BLaER1 (cell line): ENCODE measurements around the gene JMJD6.

Experiments
- H3K27ac ChIP-seq: shearing (Covaris generic); formaldehyde crosslinking; 2 replicates; pipeline ENCODE4 v1.8.1; 2022
- H3K27me3 ChIP-seq: shearing (Covaris generic); formaldehyde crosslinking; 2 replicates; pipeline ENCODE4 v1.8.1; 2022
- H3K36me3 ChIP-seq: shearing (Covaris generic); formaldehyde crosslinking; 2 replicates; pipeline ENCODE4 v1.8.1; 2022
- H3K4me1 ChIP-seq: shearing (Covaris generic); formaldehyde crosslinking; 2 replicates; pipeline ENCODE4 v1.8.1; 2022
- H3K4me2 ChIP-seq: shearing (Covaris generic); formaldehyde crosslinking; 2 replicates; pipeline ENCODE4 v1.8.1; 2022
- H3K4me3 ChIP-seq: shearing (Covaris generic); formaldehyde crosslinking; 2 replicates; pipeline ENCODE4 v1.8.1; 2022
- H3K9ac ChIP-seq: shearing (Covaris generic); formaldehyde crosslinking; 2 replicates; pipeline ENCODE4 v1.8.1; 2022
- H3K9me3 ChIP-seq: shearing (Covaris generic); formaldehyde crosslinking; 2 replicates; pipeline ENCODE4 v1.8.1; 2022
- H4K20me1 ChIP-seq: shearing (Covaris generic); formaldehyde crosslinking; 2 replicates; pipeline ENCODE4 v1.8.1; 2022
- Cebpa-rat ChIP-seq: shearing (Covaris generic); IDR thresholded peaks from 2 replicates; pipeline ENCODE4 v1.8.1; 2022

The JMJD6 gene

DNA sequence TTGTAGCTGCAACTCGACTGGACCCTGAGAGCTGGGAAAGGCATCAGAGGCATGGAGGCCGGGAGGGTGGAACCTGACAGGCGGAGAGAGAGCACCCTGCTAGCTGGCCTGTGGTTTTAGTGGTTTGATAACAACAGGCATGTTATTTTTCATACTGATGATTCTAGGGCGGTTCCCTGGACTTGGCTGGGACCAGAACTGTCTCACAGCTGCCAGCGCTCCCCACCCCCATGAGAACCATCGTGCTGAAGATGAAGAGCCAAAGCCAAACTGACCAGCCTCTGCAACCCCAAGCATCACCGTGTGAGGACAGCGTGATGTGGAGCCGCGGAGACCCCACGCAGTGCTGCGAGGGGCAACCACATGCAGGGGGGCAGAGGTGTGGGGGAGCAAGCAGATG is 44.1 kb downstream of the JMJD6 start:
- peaks cover 93% of the 10 kb centered on the region for H3K4me1 ChIP-seq
- H3K4me2 ChIP-seq: peak overlapping the region; percentile 90
- H3K4me3 ChIP-seq: peak overlapping the region; percentile 22
- H3K36me3 ChIP-seq: peaks cover 15% of the 10 kb centered on the region; the same call in 1 of the 2 replicates
- no peaks in the 10 kb centered on the region for H3K27me3 ChIP-seq
- TF ChIP-seq Cebpa-rat: no peak
- H3K9ac ChIP-seq: peak overlapping the region; percentile 49
- H3K9me3 ChIP-seq: no peaks in the 10 kb centered on the region
- H3K27ac ChIP-seq: peak overlapping the region; percentile 63
- H4K20me1 ChIP-seq: peaks cover 37% of the 10 kb centered on the region

DNA sequence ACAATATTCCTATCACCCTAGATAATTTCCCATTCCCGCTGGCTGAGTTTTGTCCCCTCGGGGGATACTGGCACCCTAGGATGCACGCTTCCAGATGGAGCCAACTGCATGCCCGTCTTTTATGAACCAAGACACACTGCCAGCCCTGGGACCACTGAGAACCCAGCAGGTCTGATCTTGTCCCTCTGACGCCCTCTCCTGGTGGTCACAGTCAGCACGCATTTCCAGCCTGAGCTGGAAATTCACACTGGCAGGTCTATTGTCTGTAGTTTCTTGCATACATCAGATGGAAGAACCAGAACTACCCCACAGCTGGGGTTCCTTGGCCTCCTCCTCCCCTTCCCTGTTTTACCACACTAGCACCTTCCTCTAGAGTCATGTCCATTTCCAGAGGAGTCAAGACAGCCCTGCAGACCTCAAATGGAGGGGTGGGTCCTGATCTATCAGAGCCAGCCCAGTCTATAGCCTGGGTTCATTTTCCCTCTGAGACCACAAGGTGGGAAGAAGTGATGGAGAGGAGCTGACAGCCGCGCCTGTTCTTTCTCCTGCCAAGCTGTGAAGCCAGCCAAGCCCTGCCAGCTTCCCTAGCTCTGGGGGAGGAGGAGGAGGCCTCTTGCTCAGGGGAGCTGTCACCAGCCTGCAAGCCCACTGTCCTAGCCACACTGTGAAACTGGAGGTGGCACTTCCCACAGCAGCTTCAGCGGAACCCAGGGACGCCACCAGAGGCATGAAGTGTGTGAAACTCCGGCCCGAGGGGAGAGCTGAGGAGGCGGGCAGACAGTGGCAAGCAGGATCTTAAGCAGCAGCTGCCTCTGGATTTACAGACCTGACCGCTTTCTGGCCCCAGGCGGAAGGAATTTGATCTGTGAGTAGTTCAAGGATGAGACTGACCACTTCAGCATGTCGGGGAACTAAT is 44.9 kb downstream of the JMJD6 start:
- Histone ChIP-seq H3K36me3 (peaks cover 15% of the 10 kb centered on the region; the same call in 1 of the 2 replicates), H3K9ac (peak overlapping the region; percentile 49; the same call in 1 of the 2 replicates), H4K20me1 (peaks cover 32% of the 10 kb centered on the region), H3K4me3 (peak overlapping the region; percentile 22; the same call in 1 of the 2 replicates), H3K9me3 (no peaks in the 10 kb centered on the region), H3K4me1 (peaks cover 93% of the 10 kb centered on the region), H3K27me3 (no peaks in the 10 kb centered on the region), H3K4me2 (peak overlapping the region; percentile 90), H3K27ac (peak overlapping the region; percentile 63)
- TF ChIP-seq Cebpa-rat: no peak

DNA sequence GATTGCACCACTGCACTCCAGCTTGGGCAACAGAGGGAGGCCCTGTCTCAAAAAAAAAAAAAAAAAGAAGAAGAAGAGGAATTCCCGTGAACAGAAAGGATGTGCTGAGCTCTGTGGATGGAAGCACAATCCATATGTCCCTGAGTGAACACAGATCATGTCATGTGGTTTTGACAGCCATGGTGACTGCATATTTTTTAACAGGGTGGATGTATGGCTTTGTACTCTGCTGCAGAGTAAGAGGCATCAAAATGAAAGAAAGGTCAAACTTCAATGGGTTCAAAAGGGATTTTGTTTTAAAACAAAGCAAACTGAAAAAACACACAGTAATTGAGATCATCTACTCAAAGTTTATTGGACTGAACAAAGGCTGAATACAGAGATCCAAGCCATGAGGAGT is 47.2 kb downstream of the JMJD6 start:
- peak overlapping the region; percentile 83 for H3K4me2 ChIP-seq
- no peaks in the 10 kb centered on the region for H3K9me3 ChIP-seq
- no peak overlapping the region for H3K4me3 ChIP-seq
- H3K27me3 ChIP-seq: no peaks in the 10 kb centered on the region
- H4K20me1 ChIP-seq: peaks cover 26% of the 10 kb centered on the region
- H3K27ac ChIP-seq: peak overlapping the region; percentile 67
- H3K9ac ChIP-seq: peak overlapping the region; percentile 31
- H3K4me1 ChIP-seq: peaks cover 72% of the 10 kb centered on the region
- H3K36me3 ChIP-seq: peaks cover 12% of the 10 kb centered on the region
- TF ChIP-seq Cebpa-rat: no peak

DNA sequence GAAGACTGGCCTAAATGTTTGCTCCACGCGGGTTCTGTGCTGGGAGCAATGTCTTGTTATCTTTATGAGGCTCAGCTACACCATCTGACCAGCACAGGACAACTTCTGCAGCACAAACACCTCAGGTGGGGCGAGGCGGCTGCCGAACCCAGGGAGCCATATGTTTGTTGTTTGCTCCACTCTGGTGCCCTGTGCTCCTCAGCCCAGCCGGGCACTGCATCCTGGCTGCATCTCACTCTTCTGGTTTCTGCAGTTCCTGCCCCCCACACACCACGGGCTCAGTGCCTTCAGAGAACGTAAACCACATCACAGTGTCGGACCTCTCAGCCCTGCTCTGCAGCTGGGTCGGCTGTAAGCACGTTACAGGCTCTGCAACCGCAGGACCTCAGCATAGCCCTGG is 48.1 kb downstream of the JMJD6 start:
- H3K4me1 ChIP-seq: peaks cover 71% of the 10 kb centered on the region
- H3K36me3 ChIP-seq: peaks cover 17% of the 10 kb centered on the region
- peak overlapping the region; percentile 83 for H3K4me2 ChIP-seq
- no peak overlapping the region for H3K4me3 ChIP-seq
- H3K27ac ChIP-seq: peak overlapping the region; percentile 67
- H3K27me3 ChIP-seq: no peaks in the 10 kb centered on the region
- peaks cover 21% of the 10 kb centered on the region for H4K20me1 ChIP-seq
- H3K9me3 ChIP-seq: no peaks in the 10 kb centered on the region
- peak overlapping the region; percentile 1; the same call in 1 of the 2 replicates for H3K9ac ChIP-seq
- TF ChIP-seq Cebpa-rat: no peak

DNA sequence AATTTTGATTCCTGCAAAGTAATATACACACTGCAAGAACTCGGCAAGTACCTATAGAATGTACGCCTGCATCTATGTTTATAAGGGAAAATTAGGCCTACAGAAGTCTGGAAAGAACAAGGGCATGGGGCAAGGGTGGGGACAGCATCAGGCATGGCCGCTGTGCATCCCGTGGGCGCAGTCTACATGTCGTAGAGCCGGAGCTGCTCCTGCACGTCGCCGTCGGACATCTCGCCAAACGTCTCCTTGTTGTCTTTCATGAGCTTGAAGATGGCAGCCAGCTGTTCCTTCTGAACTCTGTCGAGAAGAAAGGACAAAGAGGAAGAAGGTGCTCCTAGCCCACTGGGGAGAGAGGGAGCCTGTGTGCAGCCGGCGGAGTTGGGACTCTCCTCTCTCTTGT is 49.0 kb downstream of the JMJD6 start:
- Histone ChIP-seq H3K27me3 (no peaks in the 10 kb centered on the region), H3K4me1 (peaks cover 71% of the 10 kb centered on the region), H3K4me3 (no peak overlapping the region), H3K9me3 (no peaks in the 10 kb centered on the region), H3K36me3 (peaks cover 17% of the 10 kb centered on the region), H4K20me1 (peaks cover 16% of the 10 kb centered on the region), H3K4me2 (peak overlapping the region; percentile 83), H3K9ac (peak overlapping the region; percentile 1; the same call in 1 of the 2 replicates), H3K27ac (peak overlapping the region; percentile 67)
- no peak for TF ChIP-seq Cebpa-rat

DNA sequence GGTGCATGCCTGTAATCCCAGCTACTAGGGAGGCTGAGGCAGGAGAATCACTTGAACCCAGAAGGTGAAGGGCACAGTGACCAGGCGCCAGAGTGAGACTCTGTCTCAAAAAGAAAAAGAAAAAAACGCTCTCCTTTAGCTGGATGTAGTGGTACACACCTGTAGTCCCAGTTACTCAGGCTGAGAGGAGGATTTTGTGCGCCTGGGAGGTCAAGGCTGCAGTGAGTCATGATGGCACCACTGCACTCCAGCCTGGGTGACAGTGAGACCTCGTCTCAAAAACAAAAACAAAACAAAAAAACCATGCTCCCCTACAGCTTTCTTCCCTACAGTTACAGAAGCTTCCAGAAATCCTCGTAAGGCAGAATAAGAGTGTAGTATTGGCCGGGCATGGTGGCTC is 49.8 kb downstream of the JMJD6 start:
- no peaks in the 10 kb centered on the region for H3K9me3 ChIP-seq
- H3K27me3 ChIP-seq: no peaks in the 10 kb centered on the region
- peaks cover 9% of the 10 kb centered on the region for H4K20me1 ChIP-seq
- H3K4me2 ChIP-seq: peak overlapping the region; percentile 83; the same call in 1 of the 2 replicates
- no peak for TF ChIP-seq Cebpa-rat
- no peak overlapping the region for H3K4me3 ChIP-seq
- H3K9ac ChIP-seq: no peak overlapping the region
- peaks cover 67% of the 10 kb centered on the region for H3K4me1 ChIP-seq
- peaks cover 17% of the 10 kb centered on the region for H3K36me3 ChIP-seq
- H3K27ac ChIP-seq: no peak overlapping the region

DNA sequence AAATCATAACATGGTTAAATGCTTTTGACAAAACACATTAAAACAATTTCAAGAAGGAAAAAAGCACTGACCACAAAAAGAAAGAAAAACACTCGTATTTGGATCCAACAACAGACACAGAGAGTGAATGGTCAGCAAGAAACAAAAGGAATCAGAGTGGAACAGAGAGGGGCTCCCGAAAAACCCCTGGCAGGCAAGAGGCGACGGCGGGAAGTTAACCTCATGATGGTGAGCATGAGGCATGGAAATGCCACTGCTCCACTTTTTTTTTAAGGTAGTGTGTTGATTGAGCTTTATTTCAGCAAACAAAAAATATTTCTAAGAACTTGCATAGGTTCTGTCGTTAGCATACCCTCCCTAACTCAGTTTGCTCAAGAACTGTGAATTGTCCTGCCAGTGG is 50.8 kb downstream of the JMJD6 start:
- H3K9ac ChIP-seq: no peak overlapping the region
- no peaks in the 10 kb centered on the region for H3K9me3 ChIP-seq
- 0 out of 2 replicates have a peak, but pooled peaks cover 5% of the 10 kb centered on the region for H4K20me1 ChIP-seq
- TF ChIP-seq Cebpa-rat: no peak
- peaks cover 65% of the 10 kb centered on the region for H3K4me1 ChIP-seq
- H3K4me3 ChIP-seq: no peak overlapping the region
- H3K36me3 ChIP-seq: peaks cover 14% of the 10 kb centered on the region
- H3K27me3 ChIP-seq: no peaks in the 10 kb centered on the region
- no peak overlapping the region for H3K27ac ChIP-seq
- no peak overlapping the region for H3K4me2 ChIP-seq

DNA sequence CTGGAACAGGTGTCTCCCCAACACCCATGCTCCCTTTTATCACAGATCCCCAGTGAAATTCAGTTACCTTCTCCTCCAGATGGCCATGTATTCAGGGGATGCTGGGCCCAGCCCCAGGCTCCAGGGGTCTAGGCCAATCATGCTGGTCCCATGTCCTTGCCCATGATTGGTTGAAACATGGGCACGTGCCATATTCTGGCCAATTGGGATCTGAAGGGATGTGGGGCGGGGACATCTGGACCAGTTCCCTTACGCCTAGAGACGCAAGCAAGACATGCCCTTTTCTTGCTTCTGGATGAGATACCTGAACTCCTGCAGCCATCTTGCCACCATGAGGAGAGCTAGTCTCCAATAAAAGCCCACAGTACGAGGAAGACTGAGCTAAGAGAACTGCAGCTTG is 51.8 kb downstream of the JMJD6 start:
- Histone ChIP-seq H3K36me3 (peaks cover 10% of the 10 kb centered on the region), H3K4me1 (peaks cover 61% of the 10 kb centered on the region), H4K20me1 (0 out of 2 replicates have a peak, but pooled peaks cover 5% of the 10 kb centered on the region), H3K9ac (no peak overlapping the region), H3K27ac (no peak overlapping the region), H3K4me2 (no peak overlapping the region), H3K4me3 (no peak overlapping the region), H3K27me3 (no peaks in the 10 kb centered on the region), H3K9me3 (peaks cover 7% of the 10 kb centered on the region; the same call in 1 of the 2 replicates)
- TF ChIP-seq Cebpa-rat: no peak

DNA sequence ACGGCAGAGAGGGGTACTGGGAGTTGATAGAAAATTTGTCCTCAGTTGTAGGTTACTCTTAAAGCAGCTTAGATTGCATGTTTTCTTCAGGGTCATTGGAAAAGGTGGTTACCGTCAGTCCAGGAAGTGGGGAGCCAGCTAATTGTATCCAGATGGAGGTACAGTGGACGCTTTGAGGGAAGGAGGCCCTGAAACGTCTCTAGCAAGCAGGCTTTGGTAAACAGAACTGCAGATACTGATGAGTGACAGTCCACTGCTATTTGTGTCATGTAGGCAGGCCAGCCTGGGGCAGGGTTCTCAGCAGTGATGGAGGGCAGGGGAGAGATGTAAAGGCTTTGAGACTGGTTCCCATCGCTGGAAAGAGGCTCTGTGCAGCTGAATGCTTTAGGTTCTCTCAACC is 52.7 kb downstream of the JMJD6 start:
- Histone ChIP-seq H3K4me3 (no peak overlapping the region), H3K36me3 (peaks cover 10% of the 10 kb centered on the region), H3K27me3 (no peaks in the 10 kb centered on the region), H4K20me1 (0 out of 2 replicates have a peak, but pooled peaks cover under 1% of the 10 kb centered on the region), H3K9ac (no peak overlapping the region), H3K4me2 (no peak overlapping the region; the same call in 1 of the 2 replicates), H3K4me1 (peaks cover 53% of the 10 kb centered on the region), H3K9me3 (peaks cover 10% of the 10 kb centered on the region; the same call in 1 of the 2 replicates), H3K27ac (0 out of 2 replicates have a peak overlapping the region, but pooled peaks have one; percentile 41)
- no peak for TF ChIP-seq Cebpa-rat

DNA sequence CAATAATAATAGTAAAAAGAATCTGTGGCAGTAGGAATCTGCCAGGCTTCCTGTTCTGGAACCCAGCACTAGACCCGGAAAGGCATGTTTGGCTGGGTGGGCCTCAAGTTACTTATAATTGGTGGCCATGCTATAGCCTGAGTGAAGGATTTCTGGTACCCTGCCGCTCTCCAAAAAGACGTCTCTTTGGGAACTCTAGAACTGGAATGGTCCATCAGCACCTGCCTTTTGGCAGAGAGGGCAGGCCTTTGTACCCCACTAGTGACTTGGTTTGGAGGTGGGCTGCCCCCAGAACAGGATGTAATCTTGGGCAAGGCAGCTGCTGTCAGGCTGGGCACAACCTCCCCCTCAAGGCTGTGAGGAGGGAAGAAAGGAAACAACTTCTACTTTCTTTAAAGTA is 53.5 kb downstream of the JMJD6 start:
- TF ChIP-seq Cebpa-rat: no peak
- peak overlapping the region; percentile 72; the same call in 1 of the 2 replicates for H3K4me3 ChIP-seq
- H4K20me1 ChIP-seq: no peaks in the 10 kb centered on the region
- H3K36me3 ChIP-seq: peaks cover 10% of the 10 kb centered on the region
- no peaks in the 10 kb centered on the region for H3K27me3 ChIP-seq
- no peak overlapping the region for H3K9ac ChIP-seq
- H3K4me1 ChIP-seq: peaks cover 44% of the 10 kb centered on the region
- peaks cover 10% of the 10 kb centered on the region; the same call in 1 of the 2 replicates for H3K9me3 ChIP-seq
- H3K4me2 ChIP-seq: peak overlapping the region; percentile 85
- H3K27ac ChIP-seq: peak overlapping the region; percentile 41
